ENCODE results near the gene KCP.

Gene KCP

GRCh38 chr7:128826916-128827247 lies 83.6 kb downstream of the KCP start:
- TF ChIP-seq, protein P1, sequence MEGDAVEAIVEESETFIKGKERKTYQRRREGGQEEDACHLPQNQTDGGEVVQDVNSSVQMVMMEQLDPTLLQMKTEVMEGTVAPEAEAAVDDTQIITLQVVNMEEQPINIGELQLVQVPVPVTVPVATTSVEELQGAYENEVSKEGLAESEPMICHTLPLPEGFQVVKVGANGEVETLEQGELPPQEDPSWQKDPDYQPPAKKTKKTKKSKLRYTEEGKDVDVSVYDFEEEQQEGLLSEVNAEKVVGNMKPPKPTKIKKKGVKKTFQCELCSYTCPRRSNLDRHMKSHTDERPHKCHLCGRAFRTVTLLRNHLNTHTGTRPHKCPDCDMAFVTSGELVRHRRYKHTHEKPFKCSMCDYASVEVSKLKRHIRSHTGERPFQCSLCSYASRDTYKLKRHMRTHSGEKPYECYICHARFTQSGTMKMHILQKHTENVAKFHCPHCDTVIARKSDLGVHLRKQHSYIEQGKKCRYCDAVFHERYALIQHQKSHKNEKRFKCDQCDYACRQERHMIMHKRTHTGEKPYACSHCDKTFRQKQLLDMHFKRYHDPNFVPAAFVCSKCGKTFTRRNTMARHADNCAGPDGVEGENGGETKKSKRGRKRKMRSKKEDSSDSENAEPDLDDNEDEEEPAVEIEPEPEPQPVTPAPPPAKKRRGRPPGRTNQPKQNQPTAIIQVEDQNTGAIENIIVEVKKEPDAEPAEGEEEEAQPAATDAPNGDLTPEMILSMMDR (IDR thresholded peaks at IDR 0.05; ENCODE audit: poor library complexity, severe bottlenecking), result no peak
- H3K9me3 ChIP-seq (ENCODE audit: severe bottlenecking), result no peaks in the 10 kb centered on the region
- no peak overlapping the region for H3K27ac ChIP-seq (ENCODE audit: poor library complexity, severe bottlenecking)

More at GRCh38 chr7:128826916-128827247, 83.6 kb downstream of the KCP start:
- no peak for ATAC-seq (ENCODE audit: low read depth)
- Histone ChIP-seq H3K4me3 (ENCODE audit: severe bottlenecking) (no peak overlapping the region), H3K4me1 (ENCODE audit: insufficient read depth, poor library complexity, severe bottlenecking) (peaks cover 18% of the 10 kb centered on the region), H3K27me3 (ENCODE audit: insufficient read depth, poor library complexity, severe bottlenecking) (peaks cover 4% of the 10 kb centered on the region), H3K36me3 (ENCODE audit: low read depth) (no peaks in the 10 kb centered on the region)
- no peak for DNase-seq (ENCODE audit: low spot score)
